Keratinocyte (primary cell): ENCODE results near the gene LSM3.

ENCODE experiments used
- EZH2 ChIP-seq: IDR thresholded peaks from one replicate; pipeline ENCODE4 v1.6.1; 2012; ENCODE audit warnings: inconsistent platforms, mild to moderate bottlenecking, low read length, moderate library complexity
- TF ChIP-seq, protein P1 (sequence below), 3 experiments: IDR thresholded peaks in 1 of 3; conservative IDR thresholded peaks in 1 of 3; optimal IDR thresholded peaks in 1 of 3; 2 replicates in 2 of 3; 3 replicates in 1 of 3; pipeline versions ENCODE3 to v1.5.1; 2011; ENCODE audit warnings: low read length in 3 of 3, mild to moderate bottlenecking in 3 of 3, moderate library complexity in 2 of 3, control low read depth in 1 of 3, inconsistent platforms in 1 of 3; ENCODE audit not compliant: insufficient read depth in 2 of 3; ENCODE audit errors: extremely low read depth in 1 of 3

GRCh38 chr3:14238356-14238755 lies 59.7 kb downstream of the LSM3 start:
- TF ChIP-seq, protein P1, sequence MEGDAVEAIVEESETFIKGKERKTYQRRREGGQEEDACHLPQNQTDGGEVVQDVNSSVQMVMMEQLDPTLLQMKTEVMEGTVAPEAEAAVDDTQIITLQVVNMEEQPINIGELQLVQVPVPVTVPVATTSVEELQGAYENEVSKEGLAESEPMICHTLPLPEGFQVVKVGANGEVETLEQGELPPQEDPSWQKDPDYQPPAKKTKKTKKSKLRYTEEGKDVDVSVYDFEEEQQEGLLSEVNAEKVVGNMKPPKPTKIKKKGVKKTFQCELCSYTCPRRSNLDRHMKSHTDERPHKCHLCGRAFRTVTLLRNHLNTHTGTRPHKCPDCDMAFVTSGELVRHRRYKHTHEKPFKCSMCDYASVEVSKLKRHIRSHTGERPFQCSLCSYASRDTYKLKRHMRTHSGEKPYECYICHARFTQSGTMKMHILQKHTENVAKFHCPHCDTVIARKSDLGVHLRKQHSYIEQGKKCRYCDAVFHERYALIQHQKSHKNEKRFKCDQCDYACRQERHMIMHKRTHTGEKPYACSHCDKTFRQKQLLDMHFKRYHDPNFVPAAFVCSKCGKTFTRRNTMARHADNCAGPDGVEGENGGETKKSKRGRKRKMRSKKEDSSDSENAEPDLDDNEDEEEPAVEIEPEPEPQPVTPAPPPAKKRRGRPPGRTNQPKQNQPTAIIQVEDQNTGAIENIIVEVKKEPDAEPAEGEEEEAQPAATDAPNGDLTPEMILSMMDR (optimal IDR thresholded peaks at IDR 0.05 in 1 of 3, IDR thresholded peaks at IDR 0.05 in 1 of 3, conservative IDR thresholded peaks at IDR 0.05 in 1 of 3; ENCODE audit: extremely low read depth in 1 of 3, insufficient read depth in 2 of 3, low read length in 3 of 3), result no peak
- no peak for TF ChIP-seq EZH2
